Dedifferentiated amniotic fluid mesenchymal stem cell (primary cell): Measurements from ENCODE around the gene ABCB9.
"Not testable (repeated sequence)": the region's sequence is repeated elsewhere in the genome, so short reads cannot be mapped to it uniquely, and the experiment has no call there.

Experiments used
- DNase-seq: peaks from one replicate; pipeline ENCODE4 v3.0.0-alpha.2; 2016; ENCODE audit errors: extremely low spot score

Gene ABCB9

DNA sequence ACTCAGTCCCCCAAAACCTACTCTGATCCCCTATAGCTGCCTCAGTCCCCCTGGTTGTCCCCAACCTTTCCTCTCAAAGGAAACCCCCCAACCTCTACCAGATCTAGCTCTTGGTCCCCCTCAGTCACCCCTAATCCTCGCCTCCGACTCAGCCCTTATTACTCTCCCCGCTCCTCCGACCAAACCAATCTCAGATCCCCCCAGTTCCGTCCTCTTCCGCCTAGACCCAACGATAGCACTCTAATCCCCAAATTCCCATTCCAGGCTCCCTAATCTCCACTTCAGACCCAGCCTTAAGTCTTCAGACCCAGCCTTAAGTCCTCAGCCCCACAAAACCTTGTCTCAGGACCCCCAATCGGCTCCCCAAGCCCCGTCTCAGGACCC is 71.0 kb downstream of the ABCB9 start:
- no peak for DNase-seq

DNA sequence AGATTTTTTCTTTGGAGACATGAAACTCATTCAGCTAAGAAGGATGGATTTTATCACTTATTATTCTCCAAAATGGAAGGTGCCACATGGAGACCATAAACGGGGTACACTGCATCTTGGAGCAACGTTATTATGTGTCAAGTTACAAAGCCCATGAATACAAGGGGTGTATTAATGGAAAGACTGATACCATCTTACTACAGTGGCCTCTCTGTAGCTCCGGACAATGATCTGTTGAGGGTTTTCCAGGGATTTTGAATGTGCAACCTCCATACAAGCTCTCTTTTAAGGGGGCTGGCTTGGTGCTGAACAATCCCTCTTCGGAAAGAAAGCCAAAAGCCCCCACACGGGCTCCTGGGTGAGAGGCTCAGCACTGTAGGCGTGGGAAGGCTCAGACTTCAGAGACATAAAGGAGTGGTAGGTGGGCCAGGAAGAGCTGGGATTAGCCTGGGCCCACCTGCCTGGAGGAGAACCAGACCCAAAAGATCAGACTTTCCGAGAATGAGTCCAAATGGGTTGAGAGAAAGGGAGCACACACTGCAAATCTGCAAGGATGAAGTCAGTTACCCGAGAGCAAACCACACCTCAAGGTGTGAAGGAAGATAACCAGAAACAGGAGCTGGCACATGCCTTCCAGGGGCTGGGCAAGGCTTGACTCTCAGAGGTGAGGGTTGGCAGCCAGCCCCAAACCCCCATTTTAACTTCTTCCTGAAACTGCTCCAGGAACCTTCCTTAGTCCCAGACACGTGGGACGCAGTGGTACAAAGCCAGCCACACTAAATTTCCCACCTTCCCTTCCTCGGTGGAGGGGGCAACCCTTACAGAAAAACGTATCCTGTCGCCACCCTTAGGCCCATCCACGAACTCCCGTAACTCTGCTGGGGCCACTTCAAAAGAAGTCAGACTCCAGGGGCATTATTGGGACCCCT is 71.8 kb downstream of the ABCB9 start:
- DNase-seq = no peak

DNA sequence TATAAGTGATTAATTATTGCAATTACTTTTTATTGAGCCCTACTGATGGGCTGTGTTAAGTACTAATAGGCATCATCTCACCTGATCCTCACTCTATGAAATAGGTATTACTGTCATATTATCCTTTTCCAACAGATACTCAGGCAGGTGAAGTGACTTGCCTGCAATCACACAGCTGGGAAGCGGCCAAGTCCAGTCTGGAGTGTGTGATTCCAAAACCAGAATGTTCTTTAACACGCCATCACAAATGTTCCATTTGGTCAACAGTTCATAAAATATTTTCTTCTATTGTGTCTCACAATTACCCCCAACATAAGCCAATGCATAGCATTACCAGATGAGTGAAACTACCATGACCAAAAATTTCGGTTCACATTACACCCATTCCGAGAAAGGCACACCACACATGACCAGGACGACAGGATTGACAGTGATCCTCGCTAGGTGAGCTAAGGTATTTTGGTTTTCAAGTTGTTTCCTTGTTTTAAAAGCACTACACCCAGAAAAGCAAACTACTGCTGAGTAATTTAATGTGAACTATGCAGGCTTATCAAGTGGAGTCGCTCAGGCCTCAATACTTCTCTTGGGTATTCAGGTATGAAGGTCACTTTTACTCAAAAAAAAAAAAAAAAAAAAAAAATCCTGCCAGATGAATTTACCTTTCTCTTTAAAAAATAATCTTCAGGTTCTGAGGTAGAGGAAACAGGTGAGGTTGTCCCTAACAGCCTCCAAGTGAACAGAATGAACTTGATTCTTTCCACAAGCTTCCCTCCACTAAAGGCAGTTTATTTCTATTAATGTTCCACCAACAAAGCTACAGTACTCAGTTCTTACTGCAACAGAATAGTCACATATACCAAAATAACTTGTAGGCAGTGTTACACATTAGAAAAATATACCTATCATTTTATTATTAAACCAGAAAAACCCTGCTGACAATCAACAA is 72.8 kb downstream of the ABCB9 start:
- DNase-seq = no peak

DNA sequence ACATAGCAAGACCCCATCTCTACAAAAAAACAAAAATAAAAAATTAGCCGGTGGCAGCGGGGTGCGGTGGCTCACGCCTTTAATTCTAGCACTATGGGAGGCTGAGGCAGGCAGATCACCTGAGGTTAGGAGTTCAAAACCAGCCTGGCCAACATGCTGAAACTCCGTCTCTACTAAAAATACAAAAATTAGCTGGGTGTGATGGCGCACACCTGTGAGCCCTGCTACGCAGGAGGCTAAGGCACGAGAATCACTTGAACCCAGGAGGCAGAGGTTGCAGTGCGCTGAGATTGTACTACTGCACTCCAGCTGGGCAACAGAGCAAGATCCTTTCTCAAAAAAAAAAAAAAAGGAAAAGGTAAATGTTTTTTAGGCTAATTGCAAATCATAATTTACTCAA is 73.5 kb downstream of the ABCB9 start:
- not testable (repeated sequence) for DNase-seq

DNA sequence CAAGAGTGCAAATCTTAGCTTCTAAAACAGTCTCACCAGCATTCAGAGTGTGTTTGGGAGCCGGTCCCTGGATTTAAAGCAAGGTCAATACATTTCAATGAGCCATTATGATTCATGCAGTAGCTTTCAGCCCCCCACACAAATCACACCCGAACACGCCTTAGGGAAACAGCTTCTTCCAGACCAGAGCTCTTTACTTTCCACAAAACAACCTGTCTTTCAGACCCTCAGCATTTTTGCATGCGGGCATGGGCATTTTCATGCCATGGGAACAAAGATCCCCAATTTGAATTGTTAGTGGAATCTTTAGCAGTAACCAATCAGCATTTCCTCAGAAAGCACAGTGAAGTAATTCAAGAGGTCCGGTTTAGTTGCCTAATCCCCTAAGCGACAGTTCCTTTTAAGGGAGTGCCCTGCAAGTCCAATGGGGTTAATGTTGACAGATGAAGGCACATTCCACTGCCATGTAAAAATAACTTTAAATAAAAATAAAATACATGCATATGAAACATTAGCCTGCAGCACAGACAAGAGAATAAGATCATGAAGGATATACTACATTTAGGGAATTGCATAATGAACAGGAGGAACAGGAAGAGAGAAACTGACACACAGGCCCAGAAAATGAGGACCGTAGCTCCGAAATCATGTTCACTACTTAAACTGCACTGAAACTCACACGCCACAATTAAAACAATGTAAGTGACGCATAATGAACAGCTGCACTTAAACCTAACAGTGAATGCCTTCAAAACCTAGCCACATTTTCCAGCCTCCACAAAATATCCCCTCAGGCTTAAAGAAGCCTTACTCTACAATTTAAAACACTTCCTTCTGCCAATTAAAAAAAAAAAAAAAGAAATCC is 74.4 kb downstream of the ABCB9 start:
- DNase-seq = peak; percentile 51

DNA sequence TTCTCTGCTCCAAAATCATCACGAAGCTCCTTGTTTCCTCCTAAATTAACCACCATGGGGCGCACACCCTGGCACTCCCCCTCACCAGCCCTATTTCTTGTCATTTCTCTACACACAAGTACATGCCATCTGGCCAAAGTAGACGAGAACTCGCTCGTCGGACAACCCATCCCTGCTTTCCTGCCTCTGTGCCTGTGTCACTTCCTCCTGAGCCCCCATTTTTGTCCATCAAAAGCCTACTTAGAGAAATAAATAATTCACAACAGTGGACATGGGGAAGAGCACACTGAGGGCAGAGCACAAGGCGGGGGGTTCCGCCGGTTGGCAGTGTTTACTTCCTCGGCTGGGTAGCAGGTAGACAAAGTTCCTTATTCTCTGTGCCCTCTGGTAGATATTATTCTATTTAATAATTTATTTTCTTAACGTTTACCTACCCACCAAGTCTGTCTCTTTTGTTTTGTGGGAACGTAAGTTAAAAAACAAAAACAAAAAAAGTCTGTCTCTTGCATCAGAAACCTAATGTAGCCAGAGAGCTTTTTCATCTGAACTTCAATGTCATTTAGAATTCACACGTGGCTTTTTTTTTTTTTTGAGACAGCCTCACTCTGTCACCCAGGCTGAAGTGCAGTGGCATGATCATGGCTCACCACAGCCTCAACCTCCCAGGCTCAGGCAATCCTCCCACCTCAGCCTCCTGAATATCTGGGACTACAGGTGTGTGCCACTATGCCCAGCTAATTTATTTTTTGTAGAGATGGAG is 76.3 kb downstream of the ABCB9 start:
- DNase-seq = no peak

DNA sequence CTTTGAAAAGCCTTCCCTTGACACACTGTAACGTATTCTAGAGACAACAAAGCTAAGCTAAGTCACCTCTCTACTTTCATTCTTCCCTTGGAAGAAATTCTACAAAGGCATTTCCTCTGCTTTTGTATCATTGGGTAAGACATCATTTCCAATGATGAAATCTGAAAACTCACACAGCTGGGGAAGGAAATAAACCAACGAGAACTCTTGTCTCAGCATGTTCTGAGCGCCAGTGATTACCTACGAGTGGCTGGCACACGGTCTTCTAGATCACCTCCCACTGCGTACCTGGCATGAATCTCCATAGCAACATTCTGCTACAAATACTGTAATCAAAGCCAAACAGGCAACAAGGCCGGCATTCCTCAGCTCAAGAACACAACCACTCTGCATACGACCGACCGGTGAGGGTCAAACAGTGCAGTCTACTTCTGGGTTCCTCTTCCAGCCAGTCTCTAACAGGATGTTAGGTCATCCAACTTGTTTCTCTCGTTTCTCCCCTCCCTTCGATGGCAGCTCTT is 78.0 kb downstream of the ABCB9 start:
- no peak for DNase-seq

DNA sequence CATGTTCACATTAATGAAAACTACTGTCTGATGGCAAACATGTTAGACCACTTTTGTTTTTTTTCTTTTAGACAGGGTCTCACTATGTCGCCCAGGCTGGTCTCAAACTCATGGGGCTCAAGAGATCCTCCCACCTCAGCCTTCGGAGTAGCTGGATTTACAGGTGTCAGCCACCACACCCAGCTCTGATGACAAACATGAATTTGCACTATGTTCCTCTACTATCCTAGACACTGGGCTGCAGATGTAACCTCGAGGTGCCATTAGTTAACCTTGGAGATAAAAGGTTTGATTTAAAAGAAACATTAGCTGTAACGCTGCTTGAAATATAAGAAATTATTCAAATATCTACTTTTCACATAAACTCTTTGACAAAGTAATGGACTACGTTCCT is 78.4 kb downstream of the ABCB9 start:
- DNase-seq = no peak

DNA sequence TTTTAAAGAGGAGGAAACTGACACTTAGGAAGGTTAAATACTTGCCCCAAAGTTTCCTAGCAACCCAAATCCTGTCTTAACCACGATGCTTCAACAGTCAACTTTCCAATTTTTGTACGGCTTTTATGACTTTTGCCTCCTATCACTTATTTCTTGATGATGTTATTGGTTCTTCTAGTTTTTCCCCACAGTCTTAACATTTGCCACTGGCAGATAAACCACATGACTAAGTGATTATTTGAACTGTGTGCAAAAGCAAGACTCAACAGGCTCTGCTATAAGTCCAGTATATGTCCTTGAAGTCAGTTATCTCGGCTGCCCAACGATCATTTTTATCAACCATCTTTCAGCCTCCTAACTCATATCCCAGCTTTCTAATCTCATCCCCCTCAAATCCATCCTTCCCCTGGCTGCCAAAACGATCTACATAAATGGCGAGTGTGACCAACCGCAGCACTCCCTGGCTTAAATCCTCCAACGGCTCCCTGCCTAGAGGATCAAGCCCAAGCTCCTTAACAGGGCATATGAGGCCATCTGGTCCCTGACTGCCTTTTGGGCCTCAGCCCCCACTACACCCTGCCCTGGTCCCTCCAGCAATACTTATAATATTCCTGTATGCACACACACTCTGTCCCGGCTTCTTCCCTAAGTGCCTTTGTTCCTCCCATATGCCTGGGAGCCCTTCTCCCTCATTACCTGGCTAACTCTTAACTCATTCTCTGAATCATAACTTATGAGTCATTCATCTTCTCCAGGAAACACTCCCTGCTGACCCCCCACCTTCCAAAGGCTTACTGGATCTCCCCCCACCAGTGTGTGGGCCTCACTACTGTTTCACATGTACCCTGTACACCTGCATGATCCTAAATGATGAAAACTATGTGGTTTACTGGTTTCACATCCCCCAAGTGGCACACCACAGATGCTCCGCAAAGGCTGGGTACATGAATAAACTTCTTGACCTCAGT is 79.1 kb downstream of the ABCB9 start:
- DNase-seq = no peak

DNA sequence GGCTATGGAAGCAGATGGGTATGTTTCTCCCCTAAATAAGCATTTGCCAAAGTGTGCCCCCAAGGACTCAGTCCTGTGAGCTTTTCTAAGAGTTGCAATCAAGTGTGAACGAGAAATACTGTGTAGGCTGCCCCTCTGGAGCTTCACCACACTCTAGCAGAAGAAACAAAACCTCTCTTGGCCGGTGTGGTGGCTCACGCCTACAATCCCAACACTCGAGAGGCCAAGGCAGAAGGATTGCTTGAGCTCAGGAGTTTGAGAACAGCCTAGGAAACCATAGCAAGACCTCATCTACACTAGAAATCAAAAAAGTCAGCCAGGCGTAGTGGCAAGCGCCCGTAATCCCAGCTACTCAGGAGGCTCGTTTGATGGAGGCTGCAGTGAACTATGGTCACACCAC is 80.1 kb downstream of the ABCB9 start:
- no peak for DNase-seq

DNA sequence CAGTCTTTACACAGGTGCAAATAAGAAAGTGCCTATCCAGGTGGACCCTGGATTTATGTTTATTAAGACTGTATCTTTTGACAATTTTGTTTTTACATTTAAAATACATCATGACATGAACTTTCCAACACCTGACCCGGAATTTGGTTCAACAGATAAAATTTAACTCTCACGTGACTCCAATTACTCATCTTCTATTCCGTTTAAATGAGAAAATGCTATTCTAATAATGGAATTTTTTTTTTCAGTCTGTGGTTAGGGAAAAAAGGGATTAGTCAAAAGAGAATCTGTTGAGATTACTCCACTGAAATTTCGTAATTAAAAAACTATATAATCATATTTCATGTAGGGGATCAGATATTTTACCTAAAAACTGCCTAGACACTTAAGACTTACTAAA is 81.4 kb downstream of the ABCB9 start:
- DNase-seq = no peak

DNA sequence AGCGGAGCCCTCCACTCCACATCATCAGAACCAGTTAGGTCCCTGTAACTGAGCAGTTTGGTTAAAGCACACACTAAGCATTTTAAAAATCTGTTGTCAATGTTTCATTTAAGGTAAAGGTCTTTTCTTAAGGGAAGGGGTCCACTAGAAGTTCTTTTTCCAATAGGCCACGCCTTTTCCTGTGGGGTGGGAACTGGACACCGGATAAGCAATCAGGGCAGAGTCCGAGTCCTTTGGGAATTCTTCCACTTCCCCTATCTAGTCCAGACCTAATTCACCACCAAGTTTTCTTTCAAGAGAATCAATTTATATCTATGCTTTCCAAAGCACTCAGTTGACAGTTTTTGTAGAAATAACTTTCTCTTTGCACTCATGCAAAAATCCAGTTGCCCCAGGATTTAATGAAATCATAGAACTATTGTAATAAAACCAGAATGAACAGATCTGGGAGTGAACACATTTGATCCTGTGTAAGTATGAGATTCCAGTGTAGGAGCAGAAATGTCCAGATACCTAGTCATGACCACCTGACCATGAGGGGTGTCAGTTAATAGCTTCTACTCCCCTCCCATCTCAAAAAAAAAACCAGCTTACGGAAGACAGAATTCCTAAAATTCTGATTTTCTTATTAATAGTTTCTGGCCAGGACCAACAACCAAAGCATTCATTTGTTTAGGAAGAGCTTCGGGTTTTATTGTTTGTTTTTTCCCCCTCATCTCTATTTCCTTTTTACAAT is 82.0 kb downstream of the ABCB9 start:
- no peak for DNase-seq

DNA sequence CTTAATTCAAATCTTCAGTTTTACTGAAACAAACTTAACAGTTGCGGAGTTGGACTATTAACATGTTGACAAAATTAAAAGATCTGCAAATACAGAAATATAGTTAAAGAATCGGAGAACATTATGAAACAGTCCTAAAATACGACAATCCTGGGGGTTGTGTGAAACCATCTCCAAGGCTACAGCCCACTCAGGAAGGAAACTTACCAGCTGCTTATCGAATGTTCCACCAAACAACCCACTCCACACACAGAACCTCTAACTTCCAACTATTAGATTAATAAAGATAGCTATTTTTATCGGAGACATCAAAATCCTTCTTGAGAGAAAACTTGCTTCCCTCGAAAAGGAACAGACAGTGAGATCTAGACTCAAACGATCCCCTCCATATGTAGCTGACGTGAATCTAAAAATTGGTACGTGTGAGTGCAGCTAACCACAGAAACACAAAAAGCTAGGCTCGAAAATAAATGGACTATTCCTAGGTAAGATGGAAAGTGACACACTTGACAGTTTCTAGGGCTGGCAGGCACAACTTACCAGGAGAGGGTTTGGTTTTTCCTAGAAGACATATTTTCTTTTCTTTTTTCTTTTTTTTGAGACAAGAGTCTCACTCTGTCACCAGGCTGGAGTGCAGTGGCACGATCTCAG is 83.2 kb downstream of the ABCB9 start:
- DNase-seq = no peak

DNA sequence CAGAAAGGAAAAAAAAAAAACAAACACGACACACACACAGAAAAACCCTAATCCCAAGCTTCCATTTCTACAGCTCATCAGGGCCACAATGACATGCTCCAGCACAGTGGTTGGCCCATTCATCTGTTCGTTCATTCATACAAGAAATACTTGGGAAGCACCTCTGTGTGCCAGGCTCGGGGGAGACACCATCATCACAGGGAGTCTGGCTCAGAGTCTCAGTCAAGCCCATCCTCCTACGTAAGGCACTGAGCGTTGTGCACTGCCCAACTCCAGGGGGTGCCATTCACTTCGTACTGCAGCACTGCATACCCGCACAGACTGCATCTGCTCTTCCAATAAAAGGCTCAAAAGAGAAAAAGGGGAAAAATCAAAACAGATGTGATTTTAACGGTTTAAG is 85.6 kb downstream of the ABCB9 start:
- no peak for DNase-seq

DNA sequence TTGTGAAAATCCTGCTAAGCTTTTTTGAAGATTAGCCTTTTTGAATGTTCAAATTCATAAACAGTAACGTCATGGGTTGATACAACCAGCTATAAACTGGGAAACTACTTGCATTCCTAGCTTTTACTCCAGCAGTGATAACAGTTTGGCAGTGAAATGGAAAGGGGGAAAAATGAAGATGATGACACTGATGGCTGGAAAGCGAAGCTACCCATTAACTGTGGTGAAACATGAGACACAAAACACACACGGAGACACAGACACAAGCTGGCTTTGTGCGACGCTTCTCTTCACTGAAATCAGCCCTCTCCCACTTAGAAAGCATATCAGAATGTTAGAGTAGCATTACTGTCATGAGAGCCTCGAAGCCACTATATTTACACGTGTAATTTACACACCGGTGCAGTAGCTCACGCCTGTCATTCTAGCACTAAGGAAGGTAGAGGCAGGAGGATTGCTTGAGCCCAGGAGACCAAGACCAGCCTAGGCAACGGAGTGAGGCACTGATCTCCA is 86.1 kb downstream of the ABCB9 start:
- no peak for DNase-seq
